HG03460 (cell line): ENCODE measurements around the gene KIAA0586.
A peak's percentile ranks its signal among the peaks of the same experiment; 100 is the strongest.
"Not testable (repeated sequence)": the region's sequence is repeated elsewhere in the genome, so short reads cannot be mapped to it uniquely, and the experiment has no call there.

Experiments
- ATAC-seq: cut with Tn5 transposase; IDR thresholded peaks from one replicate; pipeline ENCODE4 v1.9.1; 2021; ENCODE audit not compliant: unreplicated experiment

Gene KIAA0586

DNA sequence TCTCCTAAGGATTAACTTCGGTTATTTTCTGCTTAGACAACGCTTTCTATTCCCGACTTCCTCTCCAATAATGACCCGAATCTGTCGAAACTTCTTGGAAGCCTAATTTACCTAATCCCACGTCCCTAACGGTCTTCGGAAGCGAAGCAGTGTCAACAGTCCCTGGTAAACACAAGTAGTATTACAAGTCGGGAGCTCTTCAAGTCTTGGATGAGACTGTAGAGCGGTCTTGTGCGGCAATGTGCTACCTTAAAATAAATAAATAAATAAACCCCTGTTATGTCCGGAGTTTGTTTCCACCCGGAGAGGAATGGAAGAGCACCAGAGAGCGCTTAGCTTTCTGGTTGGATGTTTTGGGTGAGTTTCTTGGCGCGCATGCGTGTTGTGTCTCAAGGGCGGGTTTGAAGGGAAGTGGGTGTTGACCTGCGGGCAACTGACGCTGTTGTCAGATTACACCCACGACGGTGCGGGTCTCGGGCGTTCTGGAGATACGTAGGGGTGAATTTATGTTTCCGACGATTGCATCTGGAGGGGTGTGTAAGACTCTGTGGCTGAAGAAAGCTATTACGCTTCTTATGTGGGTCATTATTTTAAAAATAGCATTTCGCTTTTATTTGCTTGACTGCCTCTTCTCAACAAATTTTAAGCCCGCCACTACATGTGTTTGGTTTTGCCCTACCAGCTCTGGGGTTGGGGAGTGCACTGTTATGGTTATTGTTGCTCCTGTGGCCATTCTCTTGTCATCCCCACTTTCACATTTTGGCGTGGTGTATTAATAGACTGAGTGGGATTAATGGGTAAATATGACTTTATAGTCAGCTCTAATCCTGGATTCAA is at the start of gene KIAA0586, which contains the start of gene TIMM9:
TSS of gene KIAA0586 (plus strand) at position 439 of the 837 bp plus-strand sequence. CDS start 546 bp downstream, outside the sequence.
TSS of gene TIMM9 (minus strand) at position 251 of the 837 bp plus-strand sequence. CDS start 15,586 bp downstream, outside the sequence.
- peak; percentile 93 for ATAC-seq

DNA sequence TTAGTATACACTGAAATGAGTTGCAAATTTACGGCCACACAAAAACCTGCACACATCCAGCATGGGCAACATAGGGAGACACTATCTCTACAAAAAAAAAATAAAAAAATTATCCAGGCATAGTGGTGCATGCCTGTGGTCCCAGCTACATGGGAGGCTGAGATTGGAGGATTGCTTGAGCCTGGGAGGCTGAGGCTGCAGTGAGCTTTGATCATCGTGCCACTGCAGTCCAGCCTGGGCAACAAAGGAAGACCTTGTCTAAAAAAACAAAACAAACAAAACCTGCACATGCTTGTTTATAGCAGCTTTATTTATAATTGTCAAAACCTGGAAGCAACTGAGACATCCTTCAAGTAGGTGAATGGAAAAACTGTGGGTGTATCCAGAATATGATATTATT is 36.7 kb upstream of the KIAA0586 start:
- ATAC-seq, result no peak

DNA sequence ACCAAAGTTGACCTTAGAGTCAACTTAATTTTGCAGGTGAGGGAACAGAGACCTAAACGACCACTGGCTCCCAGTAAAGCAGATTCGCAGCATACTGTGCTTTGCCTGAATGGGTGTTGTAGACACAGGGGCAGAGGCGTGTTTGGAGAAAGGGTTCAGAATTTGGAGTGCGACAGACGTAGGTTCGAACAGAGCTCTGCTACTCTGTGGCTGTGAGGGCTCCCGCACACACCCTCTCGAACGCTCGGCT is 32.0 kb upstream of the KIAA0586 start:
- no peak for ATAC-seq

DNA sequence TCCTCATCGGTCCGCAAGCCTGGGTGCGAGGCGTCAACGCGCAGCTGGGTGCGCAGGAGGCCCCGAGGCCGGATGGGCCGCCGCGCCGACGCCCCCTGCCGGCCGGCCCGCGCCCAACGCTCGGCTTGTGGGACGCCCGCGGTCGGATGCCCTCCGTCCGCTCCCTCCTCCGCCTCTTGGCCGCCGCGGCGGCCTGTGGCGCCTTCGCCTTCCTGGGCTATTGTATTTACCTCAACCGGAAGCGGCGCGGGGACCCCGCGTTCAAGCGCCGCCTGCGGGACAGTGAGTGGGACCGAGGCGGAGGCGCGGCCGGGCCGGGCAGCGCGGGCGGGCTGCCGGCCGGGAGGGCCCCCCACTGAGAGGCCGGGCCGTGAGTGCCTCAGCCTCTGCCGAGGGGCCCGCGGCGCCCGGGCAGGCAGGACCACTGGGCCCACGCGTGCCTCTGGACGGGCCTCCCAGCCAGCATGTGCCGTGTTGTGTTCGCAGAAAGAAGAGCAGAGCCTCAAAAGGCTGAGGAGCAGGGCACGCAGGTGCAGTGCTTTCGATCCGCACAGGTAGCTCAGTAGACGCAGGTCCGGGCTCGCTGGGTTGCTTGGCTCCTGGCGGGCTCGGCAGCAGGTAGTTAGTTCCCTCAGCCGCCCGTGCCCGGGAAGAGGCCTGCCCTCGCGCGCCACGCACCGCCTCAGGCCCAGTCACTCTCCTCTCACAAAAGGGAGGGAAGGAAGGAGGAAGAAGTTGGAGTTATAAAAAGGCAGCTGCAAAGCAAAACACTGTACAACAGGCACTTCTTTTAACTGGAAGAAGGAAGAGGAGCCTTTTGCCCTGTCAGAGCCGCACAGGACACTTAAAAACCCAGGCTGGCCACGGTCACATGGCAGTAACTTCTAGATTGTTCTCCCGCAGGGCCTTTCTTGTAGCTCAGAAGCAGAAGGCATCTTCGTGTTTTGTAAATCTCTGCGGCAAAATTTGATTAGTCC is 31.4 kb upstream of the KIAA0586 start, which contains the start of gene TOMM20L:
TSS of gene TOMM20L (plus strand) at position 119 of the 977 bp plus-strand sequence. CDS start at position 147, 28 bp downstream.
- peak; percentile 93 for ATAC-seq

DNA sequence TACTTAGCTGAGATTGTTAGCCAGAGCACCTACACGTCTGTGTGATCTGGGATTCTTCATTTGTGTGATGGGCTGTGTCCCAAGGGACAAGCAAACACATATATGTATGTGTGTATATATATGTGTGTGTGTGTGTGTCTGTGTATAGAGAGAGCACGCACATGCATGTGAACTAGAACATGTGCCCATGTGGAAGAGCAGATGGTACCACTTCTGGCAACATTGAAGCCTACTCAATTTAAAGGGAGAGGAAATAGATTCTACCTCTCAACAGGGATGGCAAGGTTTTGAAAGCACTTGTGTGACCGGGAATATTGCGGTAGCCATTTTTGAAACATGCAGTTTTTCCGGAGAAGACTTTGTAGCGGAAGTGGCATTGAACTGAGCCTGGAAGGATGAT is 30.4 kb upstream of the KIAA0586 start:
- no peak for ATAC-seq

DNA sequence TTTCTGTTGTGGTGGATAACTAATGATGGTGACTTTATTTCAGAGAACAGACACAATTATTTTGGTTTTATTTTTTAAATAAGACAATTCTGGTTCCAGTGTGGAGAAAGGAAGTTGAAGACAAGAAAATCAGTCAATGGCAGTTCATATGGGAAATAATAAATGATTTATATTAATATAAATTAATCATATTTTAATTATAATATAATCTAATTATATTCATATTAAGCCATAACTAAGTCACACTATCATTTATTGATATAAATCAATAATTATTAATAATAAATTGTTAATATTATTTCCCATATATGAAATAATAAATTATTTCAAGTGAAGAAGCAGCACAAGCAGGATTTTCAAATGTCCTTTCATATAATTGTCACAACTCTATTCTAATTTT is 29.0 kb upstream of the KIAA0586 start:
- no peak for ATAC-seq

DNA sequence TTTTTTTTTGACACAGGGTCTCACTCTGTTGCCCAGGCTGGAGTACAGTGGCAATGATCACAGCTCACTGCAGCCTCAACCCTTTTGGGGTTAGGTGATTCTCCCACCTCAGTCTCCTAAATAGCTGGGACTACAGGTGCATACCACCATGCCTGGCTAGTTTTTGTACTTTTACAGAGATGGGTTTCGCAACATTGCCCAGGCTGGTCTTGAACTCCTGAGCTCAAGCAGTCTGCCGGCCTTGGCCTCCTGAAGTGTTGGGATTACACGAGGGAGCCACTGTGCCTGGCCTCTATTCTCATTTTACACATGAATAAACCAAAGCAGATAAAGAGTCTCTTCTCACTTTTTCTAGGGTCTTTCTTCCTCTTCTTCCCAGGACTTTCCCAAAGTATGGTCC is 28.6 kb upstream of the KIAA0586 start:
- no peak for ATAC-seq

DNA sequence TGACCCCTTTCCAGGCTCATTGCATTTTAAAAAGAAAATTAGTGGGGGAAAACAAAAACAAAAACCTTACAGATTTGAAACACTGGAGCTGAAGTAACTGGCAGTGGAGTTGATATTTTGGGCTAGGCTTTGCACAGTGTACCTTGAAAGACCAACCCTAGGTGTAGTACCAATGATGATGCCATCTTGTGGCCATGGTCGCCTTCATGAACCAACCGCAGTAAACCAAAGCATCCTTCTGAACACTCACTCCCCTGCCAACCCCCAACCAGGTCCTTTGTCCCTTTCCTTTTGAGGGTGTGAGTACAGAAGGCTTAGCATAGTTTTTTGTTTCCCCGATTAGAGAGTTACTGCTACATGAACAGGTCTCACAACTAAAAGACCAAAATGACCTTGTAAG is 25.9 kb upstream of the KIAA0586 start:
- ATAC-seq, result no peak

DNA sequence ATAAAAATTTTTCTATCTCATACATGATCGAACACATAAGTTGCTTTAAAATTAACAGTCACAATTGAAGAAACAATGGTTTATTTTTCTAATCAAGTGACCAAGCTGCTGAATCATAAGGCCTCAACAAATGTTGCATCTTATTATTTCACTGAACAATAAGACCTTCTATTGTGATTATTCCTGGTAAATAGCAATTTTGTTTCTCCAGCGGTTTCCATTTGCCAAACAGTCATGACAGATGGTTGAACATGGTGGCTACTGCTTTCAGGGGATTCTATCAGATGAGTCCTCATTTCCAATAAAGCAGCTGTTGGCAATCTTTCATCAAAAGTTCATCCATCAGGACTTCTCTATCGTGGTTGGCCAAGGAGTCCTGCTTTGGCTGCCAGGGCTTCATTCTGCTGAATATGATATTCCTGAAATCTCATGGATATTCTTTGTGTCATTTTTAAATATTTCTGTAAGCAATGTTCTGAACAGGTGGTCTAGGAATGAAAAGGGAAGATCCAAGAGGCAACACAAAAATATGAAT is 18.8 kb upstream of the KIAA0586 start:
- no peak for ATAC-seq

DNA sequence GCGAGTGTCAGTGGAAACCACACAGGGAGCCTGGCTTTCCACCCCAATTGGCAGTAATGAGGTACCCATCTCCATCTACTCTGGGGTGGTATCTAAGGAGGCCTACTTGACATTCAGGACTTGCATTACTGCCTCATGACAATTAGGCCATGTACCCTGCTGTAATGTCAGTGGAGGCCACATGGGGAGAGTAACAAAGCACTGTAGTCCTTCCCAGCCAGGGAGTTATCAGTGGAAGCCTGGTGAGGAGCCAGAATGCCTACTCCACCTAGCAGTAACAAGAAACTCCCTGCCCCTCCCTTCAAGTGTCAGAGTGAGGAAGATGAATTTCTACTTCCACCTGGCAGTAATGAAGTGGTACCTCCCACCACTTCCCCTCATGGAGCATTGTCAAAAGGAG is 12.7 kb upstream of the KIAA0586 start:
- ATAC-seq, result no peak

DNA sequence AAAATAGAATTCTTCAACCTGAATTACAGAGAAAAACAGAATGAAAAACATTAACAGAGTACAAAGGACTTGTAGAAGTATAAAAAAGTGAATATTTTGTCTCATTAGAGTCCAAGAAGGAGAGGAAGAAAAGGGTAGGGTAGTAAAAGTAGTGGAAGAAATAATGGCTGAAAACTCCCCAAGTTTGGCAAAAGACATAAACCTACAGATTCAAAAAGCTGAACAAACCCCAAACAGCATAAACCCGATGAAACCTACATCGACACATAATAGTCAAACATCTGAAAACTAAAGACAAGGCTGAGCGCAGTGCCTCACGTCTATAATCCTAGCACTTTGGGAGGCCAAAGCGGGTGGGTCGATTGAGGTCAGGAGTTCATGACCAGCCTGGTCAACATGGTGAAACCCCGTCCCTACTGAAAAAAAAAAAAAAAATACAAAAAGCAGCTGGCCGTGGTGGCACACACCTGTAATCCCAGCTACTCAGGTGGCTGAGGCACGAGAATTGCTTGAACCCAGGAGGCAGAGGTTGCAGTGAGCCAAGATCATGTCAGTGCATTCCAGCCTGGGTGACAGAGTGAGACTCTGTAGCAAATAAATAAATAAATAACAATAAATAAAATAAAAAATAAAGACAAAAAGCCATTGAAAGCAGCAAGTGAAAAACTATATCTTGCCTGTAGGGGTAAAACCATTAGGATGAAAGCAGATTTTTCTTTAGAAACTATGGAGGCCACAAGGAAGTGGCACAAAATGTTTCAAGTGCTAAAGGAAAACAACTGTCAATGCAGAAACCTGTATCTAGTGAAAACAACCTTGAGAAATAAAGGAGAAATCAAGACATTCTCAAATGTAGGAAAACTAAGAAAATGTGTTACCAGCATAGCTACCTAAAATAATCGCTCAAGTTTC is 11.6 kb upstream of the KIAA0586 start:
- ATAC-seq, result no peak

DNA sequence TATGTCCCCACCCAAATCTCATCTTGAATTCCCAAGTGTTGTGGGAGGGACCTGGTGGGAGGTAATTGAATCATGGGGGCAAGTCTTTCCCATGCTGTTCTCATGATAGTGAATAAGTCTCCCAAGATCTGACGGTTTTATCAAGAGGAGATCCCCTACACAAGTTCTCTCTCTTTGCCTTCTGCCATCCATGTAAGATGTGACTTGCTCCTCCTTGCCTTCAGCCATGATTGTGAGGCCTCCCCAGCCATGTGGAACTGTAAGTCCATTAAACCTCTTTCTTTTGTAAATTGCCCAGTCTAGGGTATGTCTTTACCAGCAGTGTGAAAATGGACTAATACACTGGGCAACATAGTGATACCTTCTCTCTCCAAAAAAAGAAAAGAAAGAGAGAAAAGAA is 10.6 kb upstream of the KIAA0586 start:
- ATAC-seq, result not testable (repeated sequence)

DNA sequence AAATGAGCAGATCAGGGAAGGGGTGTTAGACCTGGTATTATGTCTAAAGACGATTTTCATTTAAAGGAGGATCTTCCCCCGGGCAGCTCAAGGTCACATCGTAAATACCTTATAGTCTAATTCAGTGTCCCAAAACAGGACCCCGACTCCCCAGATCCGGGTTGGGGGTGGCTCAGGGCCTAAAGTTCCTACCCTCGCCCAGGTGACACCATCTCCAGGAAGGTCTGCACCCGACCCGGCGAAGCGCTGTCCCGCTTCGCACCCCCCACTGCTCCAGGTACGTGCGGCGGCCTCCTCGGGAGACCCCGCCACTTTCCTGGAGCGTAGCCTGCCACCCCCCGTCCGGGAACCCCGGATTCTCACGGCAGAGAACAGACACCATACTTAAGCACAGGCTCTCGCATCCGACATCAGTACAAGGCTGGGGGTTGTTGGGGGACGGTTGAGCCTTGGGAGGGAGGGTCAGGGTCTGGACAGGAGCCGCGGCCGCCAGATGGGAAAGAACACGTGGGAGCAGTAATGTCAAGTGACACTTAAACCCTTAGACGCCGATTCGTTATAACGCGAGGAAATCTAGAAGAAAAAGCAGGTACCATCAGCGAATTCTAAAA is 744 bp upstream of the KIAA0586 start:
- ATAC-seq, result peak; percentile 44

DNA sequence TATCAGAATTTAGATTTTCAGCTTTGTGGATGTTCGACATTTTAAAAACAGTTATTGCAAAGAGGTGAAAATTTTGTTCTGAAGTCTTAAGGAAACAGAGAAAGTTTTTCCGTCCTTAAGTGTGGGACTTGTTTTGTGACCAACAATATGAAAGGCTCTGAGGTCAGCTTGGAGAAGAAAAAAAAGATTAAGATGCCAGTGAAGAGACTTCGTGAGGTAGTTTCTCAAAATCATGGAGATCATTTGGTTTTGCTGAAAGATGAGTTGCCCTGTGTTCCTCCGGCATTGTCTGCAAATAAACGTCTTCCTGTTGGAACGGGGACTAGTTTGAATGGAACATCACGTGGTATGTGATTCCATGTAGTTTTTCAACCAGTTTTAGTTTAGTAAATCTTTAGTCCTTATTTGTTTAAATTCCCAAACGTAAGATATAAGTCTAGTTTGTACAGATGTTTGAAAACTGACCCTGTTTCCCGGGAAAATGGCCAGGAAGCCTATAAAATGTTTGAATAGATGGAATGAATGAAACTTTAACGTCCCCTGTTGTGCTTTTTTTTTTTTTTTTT is 682 bp downstream of the KIAA0586 start:
- ATAC-seq, result no peak

DNA sequence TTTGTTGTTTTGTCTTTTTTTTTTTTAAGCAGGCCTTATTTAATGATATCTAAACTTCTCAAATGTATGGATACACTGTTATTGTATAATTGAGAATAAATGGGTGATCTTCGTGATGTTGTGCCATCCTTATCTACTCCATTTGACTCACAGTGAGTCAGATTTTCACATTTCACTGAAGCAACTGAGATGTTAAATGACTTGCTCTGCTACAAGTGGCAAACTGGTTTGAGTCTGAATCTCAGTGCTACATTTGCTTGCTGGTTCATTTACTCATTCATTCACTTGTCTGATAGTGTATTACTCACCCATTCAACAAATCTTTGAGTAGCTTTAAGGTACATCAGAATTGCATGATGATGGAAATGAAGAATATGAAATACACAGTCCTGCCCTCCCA is 2.6 kb downstream of the KIAA0586 start:
- no peak for ATAC-seq

DNA sequence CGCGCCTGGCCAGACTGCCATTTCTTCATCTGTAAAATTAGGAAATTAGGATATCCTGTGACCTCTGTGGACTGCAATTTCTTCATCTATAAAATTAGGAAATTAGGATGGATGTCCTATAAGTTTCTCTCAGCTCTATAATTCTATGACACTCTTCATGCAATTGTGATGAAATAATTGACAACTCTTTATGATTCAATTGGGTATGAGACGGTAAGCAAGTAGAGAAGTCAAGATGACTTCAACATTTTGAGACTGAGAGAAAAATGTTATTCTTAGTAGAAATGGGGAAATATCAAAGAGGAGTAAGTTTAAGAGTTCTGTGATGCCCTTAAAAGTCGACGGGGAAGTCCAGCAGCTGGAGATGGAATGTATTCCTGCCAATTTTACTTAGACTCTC is 12.0 kb downstream of the KIAA0586 start:
- no peak for ATAC-seq

DNA sequence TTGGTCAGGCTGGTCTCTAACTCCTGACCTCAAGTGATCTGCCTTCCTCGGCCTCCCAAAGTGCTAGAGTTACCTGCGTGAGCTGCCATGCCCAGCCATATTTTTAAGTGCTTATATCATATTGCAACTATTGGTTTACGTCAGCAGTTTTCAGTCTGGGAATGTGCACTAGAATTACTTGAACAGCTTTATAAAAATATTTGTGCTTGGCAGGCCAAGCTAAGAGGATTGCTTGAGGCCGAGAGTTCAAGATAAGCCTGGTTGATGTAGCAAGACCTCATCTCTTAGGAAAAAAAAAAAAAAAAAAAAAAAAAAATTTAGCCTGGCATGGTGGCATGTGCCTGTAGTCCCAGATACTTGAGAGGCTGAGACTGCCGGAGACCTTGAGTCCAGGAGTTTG is 17.1 kb downstream of the KIAA0586 start:
- ATAC-seq, result no peak

DNA sequence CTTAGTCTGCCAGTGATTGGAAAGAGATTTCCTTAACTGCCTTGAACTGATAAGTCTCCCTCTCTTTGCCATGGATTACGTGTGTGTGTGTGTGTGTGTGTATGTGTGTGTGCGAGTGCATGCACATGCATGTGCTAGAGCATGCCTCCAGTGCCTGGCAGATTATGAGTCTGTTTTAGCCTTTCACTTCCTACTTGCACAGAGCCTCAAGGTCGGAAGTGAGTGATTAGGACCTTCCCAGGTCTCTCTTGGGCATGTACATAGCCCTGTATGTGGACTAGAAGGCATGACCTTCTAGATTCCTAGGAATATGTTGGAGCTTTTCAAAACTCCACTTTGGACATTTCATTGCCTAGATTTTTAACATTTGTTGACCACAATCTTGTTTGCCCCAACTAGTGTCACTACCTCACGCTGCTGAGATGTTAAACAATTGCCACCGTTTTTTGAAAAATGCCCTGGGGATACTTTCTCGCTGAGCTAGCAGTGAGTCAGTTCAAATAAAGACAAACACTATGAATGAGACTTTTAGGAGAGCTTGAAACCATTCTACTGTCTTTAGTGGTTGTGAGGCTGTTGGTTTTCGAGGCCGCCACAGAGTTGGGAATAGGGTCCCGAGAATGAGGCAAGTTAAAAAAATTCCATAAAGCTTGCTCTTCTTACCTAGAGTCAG is 28.2 kb downstream of the KIAA0586 start:
- no peak for ATAC-seq

DNA sequence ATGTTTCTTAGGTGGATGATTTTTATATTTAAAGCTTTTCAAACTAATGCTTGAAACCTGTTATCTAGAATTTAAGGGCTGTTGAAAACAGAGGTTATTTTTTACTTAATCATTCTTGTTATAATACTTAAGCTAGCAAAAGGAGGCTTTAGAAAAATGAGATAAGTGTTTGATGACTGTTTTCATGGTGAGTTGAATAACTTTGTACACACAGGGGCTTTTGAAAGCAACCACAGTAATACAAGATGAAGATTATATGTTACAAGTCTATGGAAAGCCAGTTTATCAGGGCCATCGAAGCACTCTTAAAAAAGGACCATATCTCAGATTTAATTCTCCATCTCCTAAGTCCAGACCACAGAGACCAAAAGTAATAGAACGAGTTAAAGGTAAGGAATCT is 33.3 kb downstream of the KIAA0586 start:
- no peak for ATAC-seq
